ENCODE results near the gene MRPS9. TPM values are rescaled to one million over a fixed set of nuclear protein-coding genes. Genes with fewer than 3 reads are reported as not detected.

MRPS9 gene
- total RNA-seq, 1 experiment from 2014 or later, result 49.7 TPM

- POLR2A ChIA-PET, result no interaction called here
- DNase-seq (ENCODE audit: low read depth, low spot score), result no peak
- BruUV-seq (replicated peaks), result no TSS peak
Measured at GRCh38 chr2:105085525-105085924, 47.7 kb downstream of the MRPS9 start.

DNA sequence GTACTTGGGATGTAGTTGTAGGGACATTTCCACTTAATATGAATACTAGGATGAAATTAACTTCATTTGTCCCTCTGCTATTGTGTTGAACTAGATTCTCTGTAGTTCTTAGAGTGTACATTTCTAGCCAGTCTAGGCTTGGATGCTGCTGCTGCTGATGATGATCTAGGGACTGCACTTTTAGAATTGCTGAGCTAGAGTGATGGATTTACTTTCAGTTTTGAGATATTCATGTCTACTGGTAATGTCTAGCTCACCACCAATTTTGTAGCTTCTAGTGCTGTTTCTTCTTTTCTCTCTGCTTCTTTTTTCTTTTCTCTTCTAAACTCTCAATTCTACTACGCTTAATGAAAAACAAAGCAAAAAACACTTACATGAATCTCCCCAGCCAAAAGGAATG, 49.4 kb downstream of the MRPS9 start:
- RAD21 ChIA-PET (ENCODE audit: low non-redundant PET in 1 of 2, low total read pairs in 2 of 2, uncharacterized antibody in 2 of 2, unreplicated experiment in 2 of 2), result no interaction called here
- H4K20me1 ChIP-seq (ENCODE audit: insufficient read depth), result no peaks in the 10 kb centered on the region
- H3K27ac ChIP-seq (ENCODE audit: low read depth, low read length), result no peak overlapping the region
- H3K36me3 ChIP-seq (ENCODE audit: control insufficient read depth in 1 of 2, insufficient read depth in 2 of 2, low read length in 2 of 2), result no peaks in the 10 kb centered on the region
- no peak for DNase-seq (ENCODE audit: low read depth, low spot score)
- intact Hi-C loops (cut with micrococcal nuclease), result no loop called here
- no peaks in the 10 kb centered on the region for H3K9me3 ChIP-seq (ENCODE audit: control insufficient read depth in 1 of 2, insufficient read depth in 1 of 2, low read depth in 1 of 2, low read length in 2 of 2)
- H2AFZ ChIP-seq (ENCODE audit: low read depth, low read length, poor library complexity, severe bottlenecking), result no peak overlapping the region
- H3K4me3 ChIP-seq (replicated peaks in 1 of 2; ENCODE audit: low read depth in 1 of 2, low read length in 2 of 2), result no peak overlapping the region
- no peaks in the 10 kb centered on the region for H3K27me3 ChIP-seq (ENCODE audit: insufficient read depth, low read length)
- H3K79me2 ChIP-seq (ENCODE audit: insufficient read depth, low read length), result no peaks in the 10 kb centered on the region
- no TSS peak for BruUV-seq (replicated peaks)
- H3K4me2 ChIP-seq (ENCODE audit: low read length), result no peak overlapping the region
- TF ChIP-seq ZNF274 (IDR thresholded peaks at IDR 0.05; ENCODE audit: low read depth, low read length), result no peak
- TF ChIP-seq, protein P1, sequence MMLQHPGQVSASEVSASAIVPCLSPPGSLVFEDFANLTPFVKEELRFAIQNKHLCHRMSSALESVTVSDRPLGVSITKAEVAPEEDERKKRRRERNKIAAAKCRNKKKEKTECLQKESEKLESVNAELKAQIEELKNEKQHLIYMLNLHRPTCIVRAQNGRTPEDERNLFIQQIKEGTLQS (IDR thresholded peaks at IDR 0.05), result no peak
- no peak for TF ChIP-seq CEBPB (IDR thresholded peaks at IDR 0.05; ENCODE audit: low read depth)
- no peak for TF ChIP-seq POLR2AphosphoS5 (IDR thresholded peaks at IDR 0.05; ENCODE audit: low read depth, low read length)
- no peak for TF ChIP-seq ELF1 (IDR thresholded peaks at IDR 0.05; ENCODE audit: borderline replicate concordance, low read depth)
- TF ChIP-seq, protein P2, sequence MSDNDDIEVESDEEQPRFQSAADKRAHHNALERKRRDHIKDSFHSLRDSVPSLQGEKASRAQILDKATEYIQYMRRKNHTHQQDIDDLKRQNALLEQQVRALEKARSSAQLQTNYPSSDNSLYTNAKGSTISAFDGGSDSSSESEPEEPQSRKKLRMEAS (IDR thresholded peaks at IDR 0.05), result no peak
- no peak for TF ChIP-seq EZH2 (IDR thresholded peaks at IDR 0.05)
- TF ChIP-seq, protein P3, sequence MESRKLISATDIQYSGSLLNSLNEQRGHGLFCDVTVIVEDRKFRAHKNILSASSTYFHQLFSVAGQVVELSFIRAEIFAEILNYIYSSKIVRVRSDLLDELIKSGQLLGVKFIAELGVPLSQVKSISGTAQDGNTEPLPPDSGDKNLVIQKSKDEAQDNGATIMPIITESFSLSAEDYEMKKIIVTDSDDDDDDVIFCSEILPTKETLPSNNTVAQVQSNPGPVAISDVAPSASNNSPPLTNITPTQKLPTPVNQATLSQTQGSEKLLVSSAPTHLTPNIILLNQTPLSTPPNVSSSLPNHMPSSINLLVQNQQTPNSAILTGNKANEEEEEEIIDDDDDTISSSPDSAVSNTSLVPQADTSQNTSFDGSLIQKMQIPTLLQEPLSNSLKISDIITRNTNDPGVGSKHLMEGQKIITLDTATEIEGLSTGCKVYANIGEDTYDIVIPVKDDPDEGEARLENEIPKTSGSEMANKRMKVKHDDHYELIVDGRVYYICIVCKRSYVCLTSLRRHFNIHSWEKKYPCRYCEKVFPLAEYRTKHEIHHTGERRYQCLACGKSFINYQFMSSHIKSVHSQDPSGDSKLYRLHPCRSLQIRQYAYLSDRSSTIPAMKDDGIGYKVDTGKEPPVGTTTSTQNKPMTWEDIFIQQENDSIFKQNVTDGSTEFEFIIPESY (IDR thresholded peaks at IDR 0.05; ENCODE audit: extremely low read depth, insufficient replicate concordance, low read length), result no peak
- no peak for TF ChIP-seq SP1 (IDR thresholded peaks at IDR 0.05; ENCODE audit: low read depth)
- H3K4me1 ChIP-seq (ENCODE audit: control insufficient read depth in 1 of 2, insufficient read depth in 2 of 2, low read length in 2 of 2), result no peaks in the 10 kb centered on the region
- CTCF ChIA-PET, result no interaction called here
- no peaks in the 10 kb centered on the region for H3K9me2 ChIP-seq (ENCODE audit: insufficient read depth)
- ATAC-seq, result no peak
- POLR2A ChIA-PET, result no interaction called here
- H3K9ac ChIP-seq (ENCODE audit: low read length), result no peak overlapping the region

More at GRCh38 chr2:105085525-105085924, 47.7 kb downstream of the MRPS9 start:
- Histone ChIP-seq H3K4me2 (ENCODE audit: low read length) (no peak overlapping the region), H3K79me2 (ENCODE audit: insufficient read depth, low read length) (no peaks in the 10 kb centered on the region), H3K27me3 (ENCODE audit: insufficient read depth, low read length) (no peaks in the 10 kb centered on the region), H4K20me1 (ENCODE audit: insufficient read depth) (no peaks in the 10 kb centered on the region), H2AFZ (ENCODE audit: low read depth, low read length, poor library complexity, severe bottlenecking) (no peak overlapping the region), H3K36me3 (ENCODE audit: control insufficient read depth in 1 of 2, insufficient read depth in 2 of 2, low read length in 2 of 2) (no peaks in the 10 kb centered on the region), H3K27ac (ENCODE audit: low read depth, low read length) (no peak overlapping the region), H3K4me1 (ENCODE audit: control insufficient read depth in 1 of 2, insufficient read depth in 2 of 2, low read length in 2 of 2) (no peaks in the 10 kb centered on the region), H3K4me3 (replicated peaks in 1 of 2; ENCODE audit: low read depth in 1 of 2, low read length in 2 of 2) (no peak overlapping the region), H3K9me2 (ENCODE audit: insufficient read depth) (no peaks in the 10 kb centered on the region), H3K9ac (ENCODE audit: low read length) (no peak overlapping the region), H3K9me3 (ENCODE audit: control insufficient read depth in 1 of 2, insufficient read depth in 1 of 2, low read depth in 1 of 2, low read length in 2 of 2) (no peaks in the 10 kb centered on the region)
- intact Hi-C loops (cut with micrococcal nuclease), result no loop called here
- ATAC-seq, result no peak
- TF ChIP-seq POLR2A (IDR thresholded peaks at IDR 0.05; ENCODE audit: borderline replicate concordance, extremely low read depth, insufficient read depth, insufficient read length), result no peak
- TF ChIP-seq CEBPB (IDR thresholded peaks at IDR 0.05; ENCODE audit: low read depth), result no peak
- TF ChIP-seq SP1 (IDR thresholded peaks at IDR 0.05; ENCODE audit: low read depth), result no peak
- TF ChIP-seq FOSL1 (IDR thresholded peaks at IDR 0.05; ENCODE audit: low read depth), result no peak
- TF ChIP-seq JUND (IDR thresholded peaks at IDR 0.05), result no peak
- no peak for TF ChIP-seq ZFX (IDR thresholded peaks at IDR 0.05)
- TF ChIP-seq YY1 (IDR thresholded peaks at IDR 0.05; ENCODE audit: extremely low read depth, insufficient replicate concordance, low read depth, low read length), result no peak
- ChIA-PET RAD21 (ENCODE audit: low non-redundant PET in 1 of 2, low total read pairs in 2 of 2, uncharacterized antibody in 2 of 2, unreplicated experiment in 2 of 2) (no interaction called here), CTCF (no interaction called here)
